ENCODE data around the gene SCAMP3. TPM values are rescaled to one million over a fixed set of nuclear protein-coding genes. Genes with fewer than 3 reads are reported as not detected.
"Not testable (repeated sequence)": the region's sequence is repeated elsewhere in the genome, so short reads cannot be mapped to it uniquely, and the experiment has no call there.

Gene SCAMP3
- total RNA-seq, 2 experiments from 2014 or later = 81.3 to 97.2 TPM

DNA sequence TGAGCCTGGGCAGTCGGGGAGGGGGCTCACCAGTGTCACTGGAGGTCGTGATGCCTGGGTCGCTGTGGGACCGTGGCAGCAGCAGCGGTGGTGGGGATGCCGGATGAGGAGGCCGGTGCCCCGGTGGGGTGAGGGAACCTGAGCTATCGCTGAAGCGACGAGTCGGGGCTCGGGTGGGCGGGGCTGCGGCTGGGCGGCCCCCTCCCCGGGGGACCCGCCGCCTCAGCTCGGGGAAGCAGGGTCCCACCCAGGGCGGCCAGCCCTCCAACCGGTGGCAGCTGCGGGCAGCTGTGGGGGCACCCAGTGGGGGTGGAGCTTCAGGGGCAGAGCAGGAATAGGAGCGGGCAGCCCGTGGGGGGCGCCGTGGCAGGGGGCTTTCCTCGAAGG, 11.9 kb downstream of the SCAMP3 start:
- peaks cover 27% of the 10 kb centered on the region for H3K4me1 Mint-ChIP-seq (ENCODE audit: low read depth)
- peak overlapping the region; percentile 60 for H3K4me3 Mint-ChIP-seq
- POLR2A ChIA-PET = interaction anchor here (1.1 to 3.4 kb wide), 9 partner anchors 11 to 286 kb away, joined by 3 to 24 read pairs (median 4); partner anchors contain the start of genes CLK2, RUSC1 and SCAMP3
- no peaks in the 10 kb centered on the region for H3K9me3 Mint-ChIP-seq
- intact Hi-C loops (cut with micrococcal nuclease) = loop anchor here (10.0 kb wide), 1 partner anchor 345 kb away; no protein-coding TSS in a partner anchor
- H3K36me3 Mint-ChIP-seq (ENCODE audit: low read depth) = peaks cover 9% of the 10 kb centered on the region
- TF ChIP-seq, protein P1, sequence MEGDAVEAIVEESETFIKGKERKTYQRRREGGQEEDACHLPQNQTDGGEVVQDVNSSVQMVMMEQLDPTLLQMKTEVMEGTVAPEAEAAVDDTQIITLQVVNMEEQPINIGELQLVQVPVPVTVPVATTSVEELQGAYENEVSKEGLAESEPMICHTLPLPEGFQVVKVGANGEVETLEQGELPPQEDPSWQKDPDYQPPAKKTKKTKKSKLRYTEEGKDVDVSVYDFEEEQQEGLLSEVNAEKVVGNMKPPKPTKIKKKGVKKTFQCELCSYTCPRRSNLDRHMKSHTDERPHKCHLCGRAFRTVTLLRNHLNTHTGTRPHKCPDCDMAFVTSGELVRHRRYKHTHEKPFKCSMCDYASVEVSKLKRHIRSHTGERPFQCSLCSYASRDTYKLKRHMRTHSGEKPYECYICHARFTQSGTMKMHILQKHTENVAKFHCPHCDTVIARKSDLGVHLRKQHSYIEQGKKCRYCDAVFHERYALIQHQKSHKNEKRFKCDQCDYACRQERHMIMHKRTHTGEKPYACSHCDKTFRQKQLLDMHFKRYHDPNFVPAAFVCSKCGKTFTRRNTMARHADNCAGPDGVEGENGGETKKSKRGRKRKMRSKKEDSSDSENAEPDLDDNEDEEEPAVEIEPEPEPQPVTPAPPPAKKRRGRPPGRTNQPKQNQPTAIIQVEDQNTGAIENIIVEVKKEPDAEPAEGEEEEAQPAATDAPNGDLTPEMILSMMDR (IDR thresholded peaks at IDR 0.05) = no peak
- no peak for DNase-seq
- CTCF ChIA-PET = interaction anchor here (0.6 to 6.9 kb wide), 45 partner anchors 9 to 476 kb away, joined by 3 to 232 read pairs (median 6); partner anchors contain the start of genes ADAM15, CLK2, FDPS and FLAD1
- no peaks in the 10 kb centered on the region for H3K27me3 Mint-ChIP-seq
- peak; percentile 35 for ATAC-seq
- H3K27ac Mint-ChIP-seq = peak overlapping the region; percentile 62

DNA sequence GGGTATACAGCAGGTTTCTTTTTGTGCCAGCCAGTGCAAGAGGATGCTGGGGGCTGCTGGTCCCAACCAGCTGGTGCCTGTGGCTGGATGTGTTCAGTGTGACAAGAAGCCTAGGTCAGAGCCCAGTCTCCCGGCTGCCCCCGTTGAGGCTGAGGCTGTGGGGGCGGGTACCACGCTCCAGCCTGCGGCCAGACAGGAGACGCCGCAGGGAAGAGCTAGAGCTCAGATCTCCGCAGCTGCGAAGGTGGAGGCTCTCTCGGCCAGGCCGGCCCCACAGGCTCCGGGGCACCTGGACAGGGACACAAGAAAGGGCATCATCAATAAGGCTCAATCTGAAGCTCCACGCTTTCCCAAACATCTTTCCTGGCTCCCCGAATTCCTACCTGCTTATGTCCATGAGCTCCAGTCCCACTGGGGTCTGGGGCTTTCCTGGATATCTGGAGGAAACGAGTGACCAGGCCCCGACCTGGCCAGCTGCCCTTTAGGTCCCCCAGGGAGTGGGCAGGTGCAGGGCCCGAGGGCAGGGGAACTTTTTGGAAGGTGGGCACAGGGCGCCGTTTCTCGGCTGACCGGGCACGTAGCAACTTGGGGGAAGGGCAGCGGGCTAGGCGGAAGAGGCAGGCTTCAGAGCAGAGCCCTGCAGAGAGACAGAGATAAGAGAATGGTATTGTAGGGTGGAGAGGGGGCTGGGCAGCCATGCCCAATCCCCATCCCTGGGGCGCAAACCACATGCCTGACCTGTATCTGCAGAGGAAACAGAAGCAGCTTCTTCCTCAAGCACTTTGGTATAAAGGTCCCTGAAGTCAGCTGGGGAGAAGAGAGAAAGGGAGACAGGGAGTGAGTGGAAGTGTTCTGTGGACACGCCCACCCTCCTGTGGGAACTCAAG, 14.2 kb downstream of the SCAMP3 start:
- POLR2A ChIA-PET = interaction anchor here (0.6 to 1.9 kb wide), 3 partner anchors 22 to 54 kb away, joined by 3 to 4 read pairs (median 3); no protein-coding TSS in a partner anchor
- intact Hi-C loops (cut with micrococcal nuclease) = no loop called here
- H3K36me3 Mint-ChIP-seq (ENCODE audit: low read depth) = peaks cover 19% of the 10 kb centered on the region

DNA sequence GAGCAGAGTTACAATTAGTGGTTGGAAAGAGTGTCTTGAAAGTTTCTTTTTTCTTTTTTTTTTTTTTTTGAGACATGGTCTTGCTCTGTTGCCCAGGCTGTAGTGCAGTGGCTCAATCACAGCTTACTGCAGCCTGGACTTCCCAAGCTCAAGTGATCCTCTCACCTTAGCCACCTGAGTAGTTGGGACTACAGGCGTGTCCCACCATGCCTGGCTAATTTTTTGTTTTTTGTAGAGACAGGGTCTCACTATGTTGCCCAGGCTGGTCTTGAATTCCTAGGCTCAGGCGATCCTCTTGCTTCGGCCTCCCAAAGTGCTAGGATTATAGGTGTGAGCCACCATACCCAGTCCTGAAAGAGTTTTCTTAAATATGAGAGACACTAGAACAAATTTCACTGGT, 15.4 kb downstream of the SCAMP3 start:
- CTCF ChIA-PET = interaction anchor here (0.7 to 6.9 kb wide), 6 partner anchors 11 to 76 kb away, joined by 3 to 232 read pairs (median 42); partner anchors contain the start of genes CLK2, FDPS, RUSC1 and SCAMP3
- H3K27me3 Mint-ChIP-seq; DNase-seq; H3K27ac Mint-ChIP-seq; H3K4me3 Mint-ChIP-seq; ATAC-seq; H3K9me3 Mint-ChIP-seq; intact Hi-C loops (cut with micrococcal nuclease): not testable (repeated sequence)
- Mint-ChIP-seq H3K4me1 (ENCODE audit: low read depth) (peaks cover 31% of the 10 kb centered on the region), H3K36me3 (ENCODE audit: low read depth) (peaks cover 19% of the 10 kb centered on the region)
- POLR2A ChIA-PET = interaction anchor here (0.8 to 1.5 kb wide), 2 partner anchors 21 to 54 kb away, joined by 3 read pairs; no protein-coding TSS in a partner anchor

More for the DNA sequence above, 14.2 kb downstream of the SCAMP3 start:
- Mint-ChIP-seq H3K4me3 (no peak overlapping the region), H3K27ac (no peak overlapping the region), H3K9me3 (no peaks in the 10 kb centered on the region), H3K4me1 (ENCODE audit: low read depth) (peaks cover 23% of the 10 kb centered on the region), H3K27me3 (peaks cover 2% of the 10 kb centered on the region)
- TF ChIP-seq, protein P1 (IDR thresholded peaks at IDR 0.05) = no peak
- DNase-seq = no peak
- ATAC-seq = no peak
- CTCF ChIA-PET = interaction anchor here (0.7 to 6.9 kb wide), 6 partner anchors 10 to 80 kb away, joined by 3 to 232 read pairs (median 52); partner anchors contain the start of genes CLK2, FDPS, RUSC1 and SCAMP3

DNA sequence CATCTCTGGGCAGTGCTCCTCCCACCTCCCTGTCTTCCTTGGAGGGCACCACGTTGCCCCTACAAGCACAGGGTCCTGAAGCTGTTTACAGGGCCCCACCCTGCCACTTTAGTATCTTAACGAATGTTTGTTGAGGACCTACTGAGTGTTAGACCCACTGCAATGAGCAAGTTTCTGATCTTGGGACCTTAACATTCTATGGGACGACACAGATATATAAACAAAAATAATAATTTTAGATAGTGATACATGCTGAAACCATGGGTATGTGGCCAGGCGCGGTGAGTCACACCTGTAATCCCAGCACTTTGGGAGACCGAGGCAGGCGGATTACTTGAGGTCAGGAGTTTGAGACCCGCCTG, 17.0 kb downstream of the SCAMP3 start:
- intact Hi-C loops (cut with micrococcal nuclease) = no loop called here
- peaks cover 2% of the 10 kb centered on the region for H3K27me3 Mint-ChIP-seq
- TF ChIP-seq, protein P1 (IDR thresholded peaks at IDR 0.05) = no peak
- DNase-seq = no peak
- H3K36me3 Mint-ChIP-seq (ENCODE audit: low read depth) = peaks cover 22% of the 10 kb centered on the region
- peaks cover 41% of the 10 kb centered on the region for H3K4me1 Mint-ChIP-seq (ENCODE audit: low read depth)
- H3K9me3 Mint-ChIP-seq = no peaks in the 10 kb centered on the region
- POLR2A ChIA-PET = interaction anchor here (0.6 to 3.7 kb wide), 17 partner anchors 9 to 448 kb away, joined by 3 to 33 read pairs (median 4); partner anchors contain the start of genes MTX1, SCAMP3 and THBS3
- peak overlapping the region; percentile 95 for H3K27ac Mint-ChIP-seq
- no peak for ATAC-seq
- peak overlapping the region; percentile 71 for H3K4me3 Mint-ChIP-seq
- CTCF ChIA-PET = interaction anchor here (0.7 to 2.5 kb wide), 7 partner anchors 12 to 154 kb away, joined by 3 to 18 read pairs (median 3); partner anchors contain the start of genes MTX1 and THBS3
